Spleen (tissue), 7 donors: ENCODE measurements around the gene PRPF40A.

Experiments used
- POLR2A ChIP-seq, 3 donors: fragments of 450-650 bp; IDR thresholded peaks; one replicate each; pipeline ENCODE4 v1.5.1; 2017; ENCODE audit warnings: antibody characterized with exemption in 3 of 3, mild to moderate bottlenecking in 1 of 3
- POLR2AphosphoS5 ChIP-seq, 3 donors: sonication (generic); formaldehyde crosslinking; IDR thresholded peaks; one replicate each; pipeline ENCODE4 v1.5.1; 2017; ENCODE audit warnings: antibody characterized with exemption in 3 of 3
- TF ChIP-seq, protein P1 (sequence below), 11 experiments: fragments of 200-600 bp in 7 of 11; fragments of 450-650 bp in 4 of 11; sonication (generic) in 4 of 11; IDR thresholded peaks in 8 of 11; conservative IDR thresholded peaks in 3 of 11; 1 replicate in 7 of 11; 2 replicates in 4 of 11; pipeline versions ENCODE4 v1.4.0 to v1.8.0; 2016 to 2021; ENCODE audit warnings: antibody characterized with exemption in 11 of 11, inconsistent platforms in 4 of 11, mild to moderate bottlenecking in 1 of 11
- donor health status: DM: no; HTN: no; CAD: no; lungs with moderate emphysema.
- donor health status: DM: no; HTN: no; CAD: no.
- donor health status: DM: no; HTN: no; CAD: no.

- TF ChIP-seq, protein P1, sequence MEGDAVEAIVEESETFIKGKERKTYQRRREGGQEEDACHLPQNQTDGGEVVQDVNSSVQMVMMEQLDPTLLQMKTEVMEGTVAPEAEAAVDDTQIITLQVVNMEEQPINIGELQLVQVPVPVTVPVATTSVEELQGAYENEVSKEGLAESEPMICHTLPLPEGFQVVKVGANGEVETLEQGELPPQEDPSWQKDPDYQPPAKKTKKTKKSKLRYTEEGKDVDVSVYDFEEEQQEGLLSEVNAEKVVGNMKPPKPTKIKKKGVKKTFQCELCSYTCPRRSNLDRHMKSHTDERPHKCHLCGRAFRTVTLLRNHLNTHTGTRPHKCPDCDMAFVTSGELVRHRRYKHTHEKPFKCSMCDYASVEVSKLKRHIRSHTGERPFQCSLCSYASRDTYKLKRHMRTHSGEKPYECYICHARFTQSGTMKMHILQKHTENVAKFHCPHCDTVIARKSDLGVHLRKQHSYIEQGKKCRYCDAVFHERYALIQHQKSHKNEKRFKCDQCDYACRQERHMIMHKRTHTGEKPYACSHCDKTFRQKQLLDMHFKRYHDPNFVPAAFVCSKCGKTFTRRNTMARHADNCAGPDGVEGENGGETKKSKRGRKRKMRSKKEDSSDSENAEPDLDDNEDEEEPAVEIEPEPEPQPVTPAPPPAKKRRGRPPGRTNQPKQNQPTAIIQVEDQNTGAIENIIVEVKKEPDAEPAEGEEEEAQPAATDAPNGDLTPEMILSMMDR (IDR thresholded peaks at IDR 0.05 in 8 of 11, conservative IDR thresholded peaks at IDR 0.05 in 3 of 11) = peak in 9 of 11 experiments; percentile 34 to 59 (median 55)
- TF ChIP-seq POLR2A (IDR thresholded peaks at IDR 0.05) (no peak), POLR2AphosphoS5 (IDR thresholded peaks at IDR 0.05) (no peak)
Measured at GRCh38 chr2:152627351-152627957, 89.8 kb downstream of the PRPF40A start.
